ENCODE data around the gene CCNL2. TPM values are rescaled to one million over a fixed set of nuclear protein-coding genes. Genes with fewer than 3 reads are reported as not detected.

CCNL2 gene
- total RNA-seq, 1 donor from 2014 or later: 194 TPM

DNA sequence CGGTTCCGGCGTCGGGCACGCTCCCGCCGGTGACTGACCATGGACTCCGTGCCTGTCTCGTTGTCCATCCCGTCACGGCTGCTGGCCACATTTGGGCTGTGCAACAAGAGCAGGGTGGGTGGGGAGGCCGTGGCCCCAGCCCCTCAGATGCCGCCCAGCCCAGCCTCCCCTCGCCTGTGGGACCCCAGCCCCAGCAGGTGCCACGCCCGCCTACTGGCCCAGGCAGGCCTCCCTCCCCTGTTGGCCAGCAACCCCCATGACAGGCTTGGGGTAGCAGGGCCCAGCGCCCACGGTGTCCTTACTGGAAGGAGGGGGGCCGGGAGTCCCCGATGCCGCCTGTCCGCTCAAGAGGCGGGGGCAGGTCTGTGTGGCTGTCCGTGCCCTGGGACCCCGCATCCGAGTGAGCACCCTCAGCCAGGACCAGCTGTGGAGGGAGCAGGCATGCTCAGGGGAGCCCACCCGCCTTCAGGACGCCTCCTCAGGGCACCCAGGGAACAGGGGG lies 57.0 kb downstream of the CCNL2 start:
- no peak for DNase-seq (ENCODE audit: low spot score)

GRCh38 chr1:1341549-1342021 lies 57.5 kb downstream of the CCNL2 start:
- no peak for DNase-seq (ENCODE audit: low spot score)

- DNase-seq (ENCODE audit: low spot score): no peak
Measured at GRCh38 chr1:1340791-1341548, 58.2 kb downstream of the CCNL2 start.

DNA sequence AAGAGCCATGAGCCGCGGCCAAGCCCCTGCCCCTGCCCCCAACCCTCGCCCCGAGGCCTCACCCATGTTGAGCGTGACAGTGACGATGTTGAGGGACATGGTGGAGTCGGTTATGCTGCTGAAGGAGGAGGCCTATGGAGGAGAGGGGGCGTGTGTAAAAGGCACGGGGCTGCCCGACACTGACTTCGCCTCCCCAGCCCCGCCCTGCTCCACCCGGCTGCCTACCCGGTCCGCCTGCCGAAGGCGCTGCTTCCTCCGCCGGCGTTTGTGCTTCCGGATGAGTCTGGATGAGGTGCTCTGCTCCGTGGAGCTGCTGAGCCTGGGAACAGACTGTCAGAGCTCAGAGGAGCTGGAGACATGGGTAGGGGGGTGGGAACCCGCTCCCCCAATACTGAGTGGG lies 59.0 kb downstream of the CCNL2 start:
- no peak for DNase-seq (ENCODE audit: low spot score)

DNA sequence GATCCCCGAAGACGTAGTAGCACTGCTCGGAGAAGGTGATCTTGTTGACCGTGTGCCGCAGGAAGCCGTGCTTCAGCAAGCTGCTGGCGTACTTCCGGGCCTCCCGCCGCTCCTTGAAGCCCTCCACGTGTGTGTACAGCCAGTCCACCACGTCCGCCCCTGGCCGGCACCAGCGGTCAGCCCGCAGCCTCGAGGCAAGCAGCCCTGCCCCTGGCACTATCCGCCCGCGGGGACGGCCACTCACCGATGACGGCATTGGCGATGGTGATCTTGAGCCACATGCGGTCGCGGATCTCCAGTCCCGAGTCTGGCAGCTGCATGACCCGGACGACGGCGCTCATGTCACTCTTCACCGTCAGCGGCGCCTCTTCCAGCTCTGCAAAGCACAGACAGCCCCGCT lies 60.9 kb downstream of the CCNL2 start:
- no peak for DNase-seq (ENCODE audit: low spot score)

GRCh38 chr1:1337793-1338147 lies 61.4 kb downstream of the CCNL2 start:
- no peak for DNase-seq (ENCODE audit: low spot score)

DNA sequence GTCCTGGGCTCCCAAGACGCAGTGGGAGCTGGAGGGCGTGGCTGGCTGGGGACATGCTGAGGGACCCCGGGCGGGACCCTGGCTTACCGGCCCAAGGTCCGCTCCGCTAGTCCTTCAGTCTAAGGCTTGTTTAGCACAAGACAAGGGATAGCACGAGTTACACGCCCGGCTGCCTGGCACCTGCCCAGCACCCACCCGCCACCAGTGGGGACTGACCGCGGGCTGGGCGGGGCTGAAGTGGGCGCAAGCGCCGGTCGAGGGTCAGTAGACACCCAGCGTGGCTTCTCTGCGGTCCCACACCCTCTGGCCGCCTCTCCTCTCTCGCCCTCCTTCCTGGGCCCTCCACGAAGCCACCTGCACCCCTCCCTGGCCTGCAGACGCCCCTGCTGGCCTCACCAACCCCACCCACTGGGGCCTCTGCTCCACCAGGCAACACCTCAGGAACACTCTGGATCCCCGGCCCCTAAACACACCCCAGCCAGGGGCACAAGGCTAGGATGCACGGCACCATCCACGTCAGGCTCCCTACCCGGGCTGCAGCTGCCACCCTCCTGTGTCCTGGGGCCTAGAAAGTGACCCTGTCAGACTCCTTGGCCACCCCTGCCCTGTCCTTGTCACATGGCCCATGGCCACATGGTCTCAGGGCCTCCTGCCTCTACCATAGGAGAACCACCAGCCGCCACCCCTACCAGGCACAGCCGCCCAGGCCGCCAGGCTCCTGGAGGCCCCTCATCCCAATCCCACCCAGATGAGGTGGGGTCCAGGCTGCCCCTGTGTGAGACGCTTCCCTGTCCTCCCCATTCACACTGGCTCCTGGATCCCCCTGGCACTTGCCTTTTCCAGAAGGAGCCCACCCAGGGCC lies 62.0 kb downstream of the CCNL2 start:
- DNase-seq (ENCODE audit: low spot score): no peak

- DNase-seq (ENCODE audit: low spot score): no peak
Measured at GRCh38 chr1:1336446-1336845, 62.7 kb downstream of the CCNL2 start.

DNA sequence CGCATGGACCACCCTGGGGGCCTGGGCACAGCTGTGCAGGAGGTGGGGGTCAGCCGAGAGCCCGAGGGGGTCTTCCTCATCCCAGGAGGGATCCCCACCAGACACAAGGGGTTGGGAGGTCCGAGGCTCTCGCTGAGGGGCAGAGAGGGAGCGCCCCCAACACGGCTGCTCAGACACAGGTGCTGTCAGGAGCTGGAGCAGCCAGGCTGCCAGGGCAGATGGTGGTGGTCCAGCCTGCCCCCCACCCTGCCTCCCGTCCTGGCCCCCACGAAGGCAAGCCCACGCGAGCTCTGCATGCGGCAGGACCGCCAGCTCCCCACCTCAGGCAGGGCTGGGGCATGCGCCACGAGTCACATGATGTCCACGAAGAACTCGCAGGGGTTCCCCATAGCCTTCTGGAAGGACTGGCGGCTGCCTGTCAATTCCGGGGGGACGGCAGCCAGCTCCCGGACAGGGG lies 63.3 kb downstream of the CCNL2 start:
- no peak for DNase-seq (ENCODE audit: low spot score)

Other genes starting within 250 kb of the CCNL2 start
- gene TTLL10, start 225.5 kb downstream of the CCNL2 start, total RNA-seq: 0.78 TPM
- gene TNFRSF18, start 192.7 kb downstream of the CCNL2 start, total RNA-seq: 1.1 TPM
- 2.6 TPM for gene TNFRSF4, start 185.2 kb downstream of the CCNL2 start, total RNA-seq
- 190 TPM for gene SDF4, start 167.3 kb downstream of the CCNL2 start, total RNA-seq
- 16.1 TPM for gene B3GALT6, start 167.1 kb downstream of the CCNL2 start, total RNA-seq
- gene C1QTNF12, start 152.6 kb downstream of the CCNL2 start, total RNA-seq: 4.9 TPM
- gene UBE2J2, start 125.5 kb downstream of the CCNL2 start, total RNA-seq: 68.9 TPM
- 7.9 TPM for gene SCNN1D, start 118.9 kb downstream of the CCNL2 start, total RNA-seq
- 86.6 TPM for gene ACAP3, start 91.4 kb downstream of the CCNL2 start, total RNA-seq
- 19.0 TPM for gene PUSL1, start 90.7 kb downstream of the CCNL2 start, total RNA-seq
- 121 TPM for gene INTS11, start 74.7 kb downstream of the CCNL2 start, total RNA-seq
- 36.1 TPM for gene CPTP, start 74.5 kb downstream of the CCNL2 start, total RNA-seq
- 0.40 TPM for gene TAS1R3, start 68.1 kb downstream of the CCNL2 start, total RNA-seq
- 72.7 TPM for gene DVL1, start 49.9 kb downstream of the CCNL2 start, total RNA-seq
- 73.1 TPM for gene MXRA8, start 40.8 kb downstream of the CCNL2 start, total RNA-seq
- gene AURKAIP1, start 24.1 kb downstream of the CCNL2 start, total RNA-seq: 135 TPM
- gene MRPL20, start 8.0 kb upstream of the CCNL2 start, total RNA-seq: 99.2 TPM
- 10.1 TPM for gene ANKRD65, start 21.9 kb upstream of the CCNL2 start, total RNA-seq
- 122 TPM for gene VWA1, start 36.4 kb upstream of the CCNL2 start, total RNA-seq
- gene ATAD3C, start 50.4 kb upstream of the CCNL2 start, total RNA-seq: 7.0 TPM
- 20.3 TPM for gene ATAD3B, start 72.4 kb upstream of the CCNL2 start, total RNA-seq
- gene ATAD3A, start 112.8 kb upstream of the CCNL2 start, total RNA-seq: 27.9 TPM
- 4.7 TPM for gene TMEM240, start 141.3 kb upstream of the CCNL2 start, total RNA-seq
- 117 TPM for gene SSU72, start 175.5 kb upstream of the CCNL2 start, total RNA-seq
- gene FNDC10, start 200.8 kb upstream of the CCNL2 start, total RNA-seq: 4.6 TPM
- 135 TPM for gene MIB2, start 216.2 kb upstream of the CCNL2 start, total RNA-seq
- gene MMP23B, start 232.8 kb upstream of the CCNL2 start, total RNA-seq: 56.0 TPM